BJ (cell line): Measurements from ENCODE around the gene RGS3. TPM values are rescaled to one million over a fixed set of nuclear protein-coding genes. Genes with fewer than 3 reads are reported as not detected.

Experiments used
- CTCF ChIA-PET: fragments of 350-600 bp; formaldehyde crosslinking; extraction: SDS; loops from one replicate; lab custom pipeline; 2021; ENCODE audit warnings: antibody characterized with exemption, inconsistent platforms; lab: Yijun Ruan, JAX
- POLR2A ChIA-PET: fragments of 300-600 bp; sonication (Branson Sonifier 250); formaldehyde crosslinking; extraction: SDS; loops from one replicate; lab custom pipeline; 2021; ENCODE audit warnings: antibody characterized with exemption; lab: Charles Lee
- DNase-seq: peaks from one replicate; pipeline ENCODE4 v3.0.0-alpha.2; 2011; ENCODE audit warnings: low read depth
- H3K27me3 ChIP-seq: 2 replicates; pipeline ENCODE4 v1.6.0; 2011; ENCODE audit warnings: low read length; ENCODE audit not compliant: control insufficient read depth, insufficient read depth
- H3K36me3 ChIP-seq: 2 replicates; pipeline ENCODE4 v1.5.1; 2011; ENCODE audit warnings: low read length; ENCODE audit not compliant: control insufficient read depth, insufficient read depth
- H3K4me3 ChIP-seq: 2 replicates; pipeline ENCODE4 v1.5.1; 2011; ENCODE audit warnings: low read depth, mild to moderate bottlenecking, control low read depth, low read length
- polyA plus RNA-seq: library from polyadenylated mRNA; depleted of rRNA; stranded (reverse); fragments of >200 nt; gene quantifications from 2 replicates; pipeline ENCODE4 v1.2.3, GENCODE V29; 2011
- TF ChIP-seq, protein P1 (sequence below): IDR thresholded peaks from 2 replicates; pipeline ENCODE4 v1.5.1; 2011; ENCODE audit warnings: low read depth, mild to moderate bottlenecking, control low read depth, inconsistent platforms, low read length, moderate library complexity; ENCODE audit not compliant: insufficient read depth

RGS3 gene
- polyA plus RNA-seq, 1 experiment = 66.4 TPM

- no peak overlapping the region for H3K4me3 ChIP-seq
- TF ChIP-seq, protein P1, sequence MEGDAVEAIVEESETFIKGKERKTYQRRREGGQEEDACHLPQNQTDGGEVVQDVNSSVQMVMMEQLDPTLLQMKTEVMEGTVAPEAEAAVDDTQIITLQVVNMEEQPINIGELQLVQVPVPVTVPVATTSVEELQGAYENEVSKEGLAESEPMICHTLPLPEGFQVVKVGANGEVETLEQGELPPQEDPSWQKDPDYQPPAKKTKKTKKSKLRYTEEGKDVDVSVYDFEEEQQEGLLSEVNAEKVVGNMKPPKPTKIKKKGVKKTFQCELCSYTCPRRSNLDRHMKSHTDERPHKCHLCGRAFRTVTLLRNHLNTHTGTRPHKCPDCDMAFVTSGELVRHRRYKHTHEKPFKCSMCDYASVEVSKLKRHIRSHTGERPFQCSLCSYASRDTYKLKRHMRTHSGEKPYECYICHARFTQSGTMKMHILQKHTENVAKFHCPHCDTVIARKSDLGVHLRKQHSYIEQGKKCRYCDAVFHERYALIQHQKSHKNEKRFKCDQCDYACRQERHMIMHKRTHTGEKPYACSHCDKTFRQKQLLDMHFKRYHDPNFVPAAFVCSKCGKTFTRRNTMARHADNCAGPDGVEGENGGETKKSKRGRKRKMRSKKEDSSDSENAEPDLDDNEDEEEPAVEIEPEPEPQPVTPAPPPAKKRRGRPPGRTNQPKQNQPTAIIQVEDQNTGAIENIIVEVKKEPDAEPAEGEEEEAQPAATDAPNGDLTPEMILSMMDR = no peak
- CTCF ChIA-PET = interaction anchor here (1.5 to 2.8 kb wide), 3 partner anchors 10 to 197 kb away, joined by 5 to 16 read pairs (median 10); no protein-coding TSS in a partner anchor
- POLR2A ChIA-PET = no interaction called here
- no peaks in the 10 kb centered on the region for H3K27me3 ChIP-seq
- DNase-seq = no peak
- H3K36me3 ChIP-seq = no peaks in the 10 kb centered on the region
Observed at GRCh38 chr9:113456235-113456634, 7.3 kb upstream of the RGS3 start.

DNA sequence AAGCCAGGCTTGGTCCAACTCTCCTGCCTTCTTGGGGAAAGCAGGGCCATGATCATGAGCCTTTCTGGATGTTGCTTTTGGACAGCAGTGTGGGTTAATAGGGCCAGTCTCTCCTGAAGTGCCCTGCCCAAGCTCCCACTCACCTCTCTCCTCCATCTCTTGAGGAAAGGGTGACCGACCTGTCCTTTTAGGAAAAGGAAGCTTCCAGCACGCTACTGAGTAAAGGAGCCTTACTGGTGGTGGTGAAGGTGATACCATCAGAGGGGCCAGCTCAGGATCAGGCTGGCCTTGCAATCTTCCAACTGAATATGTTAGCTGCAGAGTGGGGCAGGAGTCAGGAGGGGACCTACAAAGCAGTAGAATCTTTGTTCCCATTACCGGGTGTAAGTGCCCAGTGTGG is 2.2 kb upstream of the RGS3 start:
- CTCF ChIA-PET = interaction anchor here (1.5 kb wide), 1 partner anchor 197 kb away, joined by 4 read pairs; no protein-coding TSS in a partner anchor
- H3K27me3 ChIP-seq = peaks cover 10% of the 10 kb centered on the region
- no peaks in the 10 kb centered on the region for H3K36me3 ChIP-seq
- TF ChIP-seq, protein P1 = no peak
- POLR2A ChIA-PET = no interaction called here
- DNase-seq = no peak
- H3K4me3 ChIP-seq = no peak overlapping the region

DNA sequence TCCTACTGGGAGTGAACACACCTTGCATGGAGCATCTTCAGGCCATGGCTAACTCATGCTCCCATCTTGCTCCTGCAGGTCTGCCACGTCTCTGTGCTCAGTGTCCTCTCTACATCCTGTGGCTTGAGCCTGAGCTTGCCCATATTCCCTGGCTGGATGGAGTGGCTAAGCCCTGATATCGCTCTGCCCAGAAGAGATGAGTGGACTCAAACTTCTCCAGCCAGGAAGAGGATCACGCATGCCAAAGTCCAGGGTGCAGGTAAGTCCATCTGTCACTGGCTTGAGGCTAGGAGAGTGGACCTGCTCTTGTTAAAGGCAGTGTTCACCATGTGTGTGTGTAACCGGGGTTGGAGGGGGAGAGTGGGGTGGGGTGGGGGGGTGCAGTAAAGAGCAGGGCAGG is 1.6 kb upstream of the RGS3 start:
- TF ChIP-seq, protein P1 = no peak
- H3K27me3 ChIP-seq = peaks cover 10% of the 10 kb centered on the region
- no peaks in the 10 kb centered on the region for H3K36me3 ChIP-seq
- no peak overlapping the region for H3K4me3 ChIP-seq
- no peak for DNase-seq
- ChIA-PET CTCF (interaction anchor here (1.3 to 1.5 kb wide), 2 partner anchors 12 to 196 kb away, joined by 3 to 4 read pairs; no protein-coding TSS in a partner anchor), POLR2A (no interaction called here)

DNA sequence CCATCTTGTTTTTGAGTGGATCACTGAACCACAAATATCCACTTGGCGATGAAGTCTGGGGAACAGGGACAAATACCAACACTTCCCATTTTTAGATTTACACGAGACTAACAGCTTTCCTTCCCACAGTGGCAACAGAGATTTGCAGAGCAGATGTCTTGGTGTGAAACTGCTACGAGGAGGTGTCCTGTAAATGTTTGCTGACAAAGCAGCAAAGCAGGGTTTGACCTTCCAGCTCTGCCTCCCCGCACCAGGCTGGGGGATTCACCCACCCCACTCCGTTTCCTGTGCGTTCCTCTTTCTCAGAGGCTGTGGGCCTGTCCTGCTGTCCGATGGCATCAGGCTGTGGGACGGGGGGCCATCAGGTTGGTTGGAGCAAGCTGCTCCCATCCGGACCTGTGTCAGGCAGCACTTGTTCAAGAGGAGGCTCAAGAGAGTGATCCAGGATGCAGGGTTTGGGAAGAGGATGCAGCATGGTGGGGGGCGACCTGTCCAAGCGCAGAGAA is 693 bp upstream of the RGS3 start:
- Histone ChIP-seq H3K4me3 (no peak overlapping the region), H3K36me3 (no peaks in the 10 kb centered on the region), H3K27me3 (peaks cover 10% of the 10 kb centered on the region)
- TF ChIP-seq, protein P1 = no peak
- CTCF ChIA-PET = interaction anchor here (0.8 to 1.5 kb wide), 3 partner anchors 11 to 196 kb away, joined by 3 to 4 read pairs (median 3); no protein-coding TSS in a partner anchor
- no peak for DNase-seq
- POLR2A ChIA-PET = no interaction called here

- ChIA-PET CTCF (no interaction called here), POLR2A (no interaction called here)
- Histone ChIP-seq H3K27me3 (peaks cover 10% of the 10 kb centered on the region), H3K4me3 (no peak overlapping the region), H3K36me3 (no peaks in the 10 kb centered on the region)
- no peak for DNase-seq
- TF ChIP-seq, protein P1 = no peak
Observed at GRCh38 chr9:113464286-113464660, 746 bp downstream of the RGS3 start.
